KMS-11 (cell line): Measurements from ENCODE around the gene ABHD18.

Source experiments
- H2AFZ ChIP-seq: fragments of 200-600 bp; sonication (generic); 2 replicates; pipeline ENCODE4 v1.6.1; 2016; ENCODE audit warnings: antibody characterized with exemption, mixed run types, low read depth
- H3K27ac ChIP-seq: fragments of 200-600 bp; sonication (generic); 2 replicates; pipeline ENCODE4 v1.6.1; 2016; ENCODE audit warnings: mild to moderate bottlenecking, mixed run types
- H3K27me3 ChIP-seq: fragments of 200-600 bp; sonication (generic); 2 replicates; pipeline ENCODE4 v1.6.1; 2017; ENCODE audit warnings: mild to moderate bottlenecking, low read depth, mixed run types, moderate library complexity; ENCODE audit not compliant: insufficient read depth
- H3K36me3 ChIP-seq: fragments of 200-600 bp; sonication (generic); 2 replicates; pipeline ENCODE4 v1.6.1; 2017; ENCODE audit warnings: mild to moderate bottlenecking, mixed run types; ENCODE audit not compliant: insufficient read depth
- H3K4me1 ChIP-seq: fragments of 200-600 bp; sonication (generic); 2 replicates; pipeline ENCODE4 v1.6.1; 2016; ENCODE audit warnings: mild to moderate bottlenecking, low read depth, mixed run types; ENCODE audit not compliant: poor library complexity, severe bottlenecking
- H3K4me2 ChIP-seq: fragments of 200-600 bp; sonication (generic); 2 replicates; pipeline ENCODE4 v1.7.0; 2016; ENCODE audit warnings: mild to moderate bottlenecking, mixed run types
- H3K4me3 ChIP-seq: fragments of 200-600 bp; sonication (generic); IDR thresholded peaks from 2 replicates; pipeline ENCODE4 v1.6.1; 2017; ENCODE audit warnings: low read depth, low read length, mixed read lengths; ENCODE audit not compliant: insufficient read depth
- H3K79me2 ChIP-seq: fragments of 200-600 bp; sonication (generic); 2 replicates; pipeline ENCODE4 v1.6.1; 2016; ENCODE audit warnings: low read depth, mixed run types; ENCODE audit not compliant: insufficient read depth
- H3K9ac ChIP-seq: fragments of 200-600 bp; sonication (generic); 2 replicates; pipeline ENCODE4 v1.6.1; 2016; ENCODE audit warnings: mild to moderate bottlenecking, mixed run types
- H4K20me1 ChIP-seq: fragments of 200-600 bp; sonication (generic); 2 replicates; pipeline ENCODE4 v1.6.1; 2016; ENCODE audit warnings: mild to moderate bottlenecking, mixed run types; ENCODE audit not compliant: insufficient read depth
- CTCF ChIP-seq: fragments of 200-600 bp; sonication (generic); conservative IDR thresholded peaks from 2 replicates; pipeline ENCODE4 v1.6.1; 2017; ENCODE audit warnings: low read depth, mild to moderate bottlenecking, antibody characterized with exemption, low read length, moderate library complexity, mixed read lengths

ABHD18 gene

DNA sequence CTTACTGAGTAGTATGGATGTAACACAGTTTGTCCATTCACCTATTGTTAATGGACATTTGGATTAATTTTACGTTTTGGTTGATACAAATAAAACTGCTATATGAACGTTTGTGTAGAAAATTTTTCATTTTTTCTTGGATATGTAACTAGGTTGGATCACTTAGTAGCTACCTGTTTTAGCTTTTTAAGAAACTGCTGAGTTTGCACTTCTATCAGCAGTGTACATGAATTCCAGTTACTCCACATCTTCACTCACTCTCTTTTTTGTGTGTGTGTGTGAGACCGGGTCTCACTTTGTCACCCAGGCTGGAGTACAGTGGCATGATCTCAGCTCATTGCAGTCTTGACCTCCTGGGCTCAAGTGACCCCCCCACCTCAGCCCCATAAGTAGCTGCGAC lies 111.3 kb downstream of the ABHD18 start:
- H3K4me2 ChIP-seq: no peak overlapping the region
- peaks cover 31% of the 10 kb centered on the region; the same call in 1 of the 2 replicates for H3K79me2 ChIP-seq
- no peak overlapping the region for H3K4me3 ChIP-seq
- TF ChIP-seq CTCF: no peak
- no peak overlapping the region for H3K27ac ChIP-seq
- H2AFZ ChIP-seq: no peak overlapping the region
- H3K36me3 ChIP-seq: no peaks in the 10 kb centered on the region; the same call in 1 of the 2 replicates
- H4K20me1 ChIP-seq: no peaks in the 10 kb centered on the region
- no peak overlapping the region for H3K9ac ChIP-seq
- H3K27me3 ChIP-seq: no peaks in the 10 kb centered on the region
- no peaks in the 10 kb centered on the region for H3K4me1 ChIP-seq
